ENCODE results near the gene CDH23.

Gene CDH23

GRCh38 chr10:71401056-71401455 is 4.3 kb downstream of the CDH23 start:
- no peak for DNase-seq (ENCODE audit: low read depth)
- no peak overlapping the region for H3K4me3 ChIP-seq (ENCODE audit: low read length)
- TF ChIP-seq CTCF (IDR thresholded peaks at IDR 0.05; ENCODE audit: insufficient read depth, low read depth, low read length, missing control alignments), result no peak

GRCh38 chr10:71402005-71402404 is 5.3 kb downstream of the CDH23 start:
- no peak overlapping the region for H3K4me3 ChIP-seq (ENCODE audit: low read length)
- TF ChIP-seq CTCF (IDR thresholded peaks at IDR 0.05; ENCODE audit: insufficient read depth, low read depth, low read length, missing control alignments), result no peak
- no peak for DNase-seq (ENCODE audit: low read depth)

- no peak for TF ChIP-seq CTCF (IDR thresholded peaks at IDR 0.05; ENCODE audit: insufficient read depth, low read depth, low read length, missing control alignments)
- H3K4me3 ChIP-seq (ENCODE audit: low read length), result no peak overlapping the region
- DNase-seq (ENCODE audit: low read depth), result no peak
These were observed 8.0 kb downstream of the CDH23 start for GRCh38 chr10:71404503-71405295.

GRCh38 chr10:71406878-71407277 is 10.2 kb downstream of the CDH23 start:
- no peak overlapping the region for H3K4me3 ChIP-seq (ENCODE audit: low read length)
- no peak for TF ChIP-seq CTCF (IDR thresholded peaks at IDR 0.05; ENCODE audit: insufficient read depth, low read depth, low read length, missing control alignments)
- DNase-seq (ENCODE audit: low read depth), result peak; percentile 33

- DNase-seq (ENCODE audit: low read depth), result no peak
- no peak for TF ChIP-seq CTCF (IDR thresholded peaks at IDR 0.05; ENCODE audit: insufficient read depth, low read depth, low read length, missing control alignments)
- H3K4me3 ChIP-seq (ENCODE audit: low read length), result no peak overlapping the region
These were observed 11.9 kb downstream of the CDH23 start for GRCh38 chr10:71408436-71409225.

GRCh38 chr10:71409516-71410104 is 12.9 kb downstream of the CDH23 start:
- TF ChIP-seq CTCF (IDR thresholded peaks at IDR 0.05; ENCODE audit: insufficient read depth, low read depth, low read length, missing control alignments), result no peak
- no peak for DNase-seq (ENCODE audit: low read depth)
- H3K4me3 ChIP-seq (ENCODE audit: low read length), result no peak overlapping the region

All from epithelial cell of esophagus (primary cell).